Heart left ventricle (tissue), 13 donors: ENCODE data around the gene TRUB1.

ENCODE experiments used
- CTCF ChIP-seq, 12 donors: fragments of 200-600 bp; sonication (generic) in 4 of 12; IDR thresholded peaks; one replicate each; pipeline versions ENCODE4 v1.5.0 to v1.8.0; 2018 to 2022; ENCODE audit warnings: antibody characterized with exemption in 12 of 12, mild to moderate bottlenecking in 5 of 12
- POLR2A ChIP-seq, 2 donors: fragments of 450-650 bp; IDR thresholded peaks; one replicate each; pipeline ENCODE4 v1.6.1; 2017; ENCODE audit warnings: antibody characterized with exemption in 2 of 2, mild to moderate bottlenecking in 2 of 2, moderate library complexity in 2 of 2
- donor health status: ischemic (EF 13 %, LVEDD 7.1; RV severe dilation, severe dysfunction).
- donor health status: DM: no; HTN: yes; CAD: no.
- donor health status: DM: no; HTN: no; CAD: no.
- donor health status: ischemic (EF 25% LVEDD 6.9; RV normal size, moderate dysfunction).
- donor health status: ischemic (EF 25% LVEDD 5.7; RV mildly dilated, moderate dysfunction).
- donor health status: ischemic (EF 35%, LVEDD 5.7; RV mildly dilated, moderate dysfunction).
- donor health status: nonischemic (EF 11% LVEDD 7.7; RV severe dilation, severe dysfunction).
- donor health status: DM: yes; HTN: yes; CAD: no.
- donor health status: PGD.
- donor health status: ischemic (EF 29% LVEDD 5.4; RV normal size, mild dysfunction).
- donor health status: nonischemic (EF 23%, LVEDD 6.1; RV moderate dilation, normal function).

- TF ChIP-seq CTCF (IDR thresholded peaks at IDR 0.05), result no peak
- no peak for TF ChIP-seq POLR2A (IDR thresholded peaks at IDR 0.05)
Measured at GRCh38 chr10:114930320-114930719, 7.7 kb upstream of the TRUB1 start.
